Measurements from ENCODE around the gene NT5C2.
"Not testable (repeated sequence)": the region's sequence is repeated elsewhere in the genome, so short reads cannot be mapped to it uniquely, and the experiment has no call there.

NT5C2 gene

DNA sequence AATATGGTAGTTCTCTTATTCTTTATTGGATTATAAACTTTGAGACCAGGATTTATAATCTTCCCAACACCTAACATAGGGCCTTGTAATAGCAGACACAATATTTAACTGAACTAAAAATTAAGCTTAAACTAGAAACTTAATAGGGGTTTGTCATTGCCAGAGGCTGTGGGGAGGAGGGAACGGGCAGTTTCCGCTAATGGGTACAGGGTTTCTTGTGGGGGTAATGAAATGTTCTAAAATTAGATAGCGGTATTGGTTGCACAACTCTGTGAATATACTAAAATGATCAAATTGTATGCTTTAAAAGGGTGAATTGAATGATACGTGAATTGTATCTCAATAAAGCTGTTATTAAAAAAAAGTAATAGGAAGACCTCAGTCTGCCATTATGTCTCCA lies 45.4 kb downstream of the NT5C2 start:
- TF ChIP-seq ZFX (IDR thresholded peaks at IDR 0.05; ENCODE audit: borderline replicate concordance) = no peak
- TF ChIP-seq, protein P1, sequence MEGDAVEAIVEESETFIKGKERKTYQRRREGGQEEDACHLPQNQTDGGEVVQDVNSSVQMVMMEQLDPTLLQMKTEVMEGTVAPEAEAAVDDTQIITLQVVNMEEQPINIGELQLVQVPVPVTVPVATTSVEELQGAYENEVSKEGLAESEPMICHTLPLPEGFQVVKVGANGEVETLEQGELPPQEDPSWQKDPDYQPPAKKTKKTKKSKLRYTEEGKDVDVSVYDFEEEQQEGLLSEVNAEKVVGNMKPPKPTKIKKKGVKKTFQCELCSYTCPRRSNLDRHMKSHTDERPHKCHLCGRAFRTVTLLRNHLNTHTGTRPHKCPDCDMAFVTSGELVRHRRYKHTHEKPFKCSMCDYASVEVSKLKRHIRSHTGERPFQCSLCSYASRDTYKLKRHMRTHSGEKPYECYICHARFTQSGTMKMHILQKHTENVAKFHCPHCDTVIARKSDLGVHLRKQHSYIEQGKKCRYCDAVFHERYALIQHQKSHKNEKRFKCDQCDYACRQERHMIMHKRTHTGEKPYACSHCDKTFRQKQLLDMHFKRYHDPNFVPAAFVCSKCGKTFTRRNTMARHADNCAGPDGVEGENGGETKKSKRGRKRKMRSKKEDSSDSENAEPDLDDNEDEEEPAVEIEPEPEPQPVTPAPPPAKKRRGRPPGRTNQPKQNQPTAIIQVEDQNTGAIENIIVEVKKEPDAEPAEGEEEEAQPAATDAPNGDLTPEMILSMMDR (IDR thresholded peaks at IDR 0.05) = no peak

DNA sequence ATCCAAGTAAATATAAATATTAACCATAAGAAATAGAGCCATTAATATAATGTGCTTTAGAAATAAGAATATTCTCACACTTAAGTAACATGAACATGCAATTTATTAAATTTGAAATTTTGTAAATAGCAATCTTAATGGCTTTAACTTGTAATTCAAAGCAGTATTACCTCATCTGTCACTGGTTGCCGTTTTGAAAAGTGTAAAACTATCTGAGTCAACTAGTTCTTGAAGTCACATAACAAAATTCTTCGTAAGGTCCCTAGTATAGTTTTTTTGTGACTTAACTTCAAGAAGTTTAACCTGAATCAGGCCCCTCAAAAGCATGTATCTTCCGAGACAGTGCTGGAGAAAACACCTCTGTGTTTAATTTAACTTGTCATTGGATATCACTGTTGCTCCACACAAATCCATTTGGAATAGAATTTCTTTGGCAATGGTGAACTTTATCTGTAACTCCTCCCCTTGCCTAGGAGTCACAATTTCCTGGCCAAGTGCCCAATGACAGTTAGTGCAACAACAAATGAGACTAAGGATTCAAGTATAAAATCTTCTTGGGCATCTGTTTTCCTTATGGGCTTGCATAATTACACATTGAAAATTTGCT lies 47.1 kb downstream of the NT5C2 start:
- H3K27ac ChIP-seq = no peak overlapping the region
- TF ChIP-seq, protein P1 (IDR thresholded peaks at IDR 0.05) = no peak
- TF ChIP-seq ZFX (IDR thresholded peaks at IDR 0.05; ENCODE audit: borderline replicate concordance) = no peak

More for the DNA sequence above, 45.4 kb downstream of the NT5C2 start:
- no peak overlapping the region for H3K27ac ChIP-seq

DNA sequence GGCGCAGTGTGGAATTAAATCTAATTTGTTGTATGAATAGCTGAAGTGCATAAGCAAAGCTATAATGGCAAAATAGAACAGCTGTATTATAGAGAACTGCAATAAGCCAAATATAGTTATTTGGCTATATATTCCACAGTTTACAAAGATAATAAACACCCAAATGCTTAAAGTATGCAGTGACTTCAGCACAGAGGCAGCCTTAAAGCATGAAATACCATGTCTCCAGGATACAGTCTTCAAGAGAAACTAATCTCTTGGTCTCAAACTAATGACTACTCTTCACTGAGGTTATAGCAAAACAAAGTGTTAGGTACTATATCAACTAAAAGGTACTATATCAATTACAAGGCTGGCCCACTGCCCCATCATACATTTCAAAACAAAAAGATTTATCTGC lies 48.0 kb downstream of the NT5C2 start:
- H3K27ac ChIP-seq = no peak overlapping the region
- TF ChIP-seq ZFX (IDR thresholded peaks at IDR 0.05; ENCODE audit: borderline replicate concordance) = no peak
- TF ChIP-seq, protein P1 (IDR thresholded peaks at IDR 0.05) = no peak

DNA sequence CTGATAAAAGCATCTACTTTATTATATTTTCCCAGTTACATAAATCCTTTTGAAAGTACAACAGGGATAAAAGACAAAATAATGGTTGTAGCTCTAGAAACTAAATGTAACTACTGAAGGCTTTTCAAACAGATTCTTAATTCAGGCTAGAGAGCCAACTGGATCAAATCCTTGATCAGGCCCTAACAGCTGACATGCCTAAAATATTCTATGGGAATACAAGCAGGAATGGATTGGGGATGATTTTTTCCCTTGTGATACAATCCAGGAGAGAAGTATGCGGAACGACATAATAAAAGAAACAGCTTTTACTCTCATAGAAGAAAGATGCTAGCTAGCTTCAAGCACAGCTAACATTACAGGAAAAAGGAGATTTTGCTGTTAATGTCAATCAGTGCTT lies 49.0 kb downstream of the NT5C2 start:
- TF ChIP-seq ZFX (IDR thresholded peaks at IDR 0.05; ENCODE audit: borderline replicate concordance) = no peak
- TF ChIP-seq, protein P1 (IDR thresholded peaks at IDR 0.05) = no peak
- H3K27ac ChIP-seq = no peak overlapping the region

DNA sequence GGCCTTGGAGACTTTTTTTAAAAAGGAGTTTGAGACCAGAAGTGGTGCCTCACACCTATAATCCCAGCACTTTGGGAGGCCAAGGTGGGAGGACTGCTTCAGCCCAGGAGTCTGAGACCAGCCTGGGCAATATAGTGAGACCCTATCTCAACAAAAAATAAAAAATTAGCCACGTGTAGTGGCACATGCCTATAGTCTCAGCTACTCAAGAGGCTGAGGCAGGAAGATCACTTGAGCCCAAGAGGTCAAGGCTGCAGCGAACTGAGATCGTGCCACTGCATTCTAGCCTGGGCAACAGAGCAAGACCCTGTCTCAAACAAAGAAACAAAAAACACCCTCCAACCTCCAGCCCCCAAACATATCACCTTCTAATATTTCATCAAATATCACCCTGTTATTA lies 49.4 kb downstream of the NT5C2 start:
- not testable (repeated sequence) for H3K27ac ChIP-seq

DNA sequence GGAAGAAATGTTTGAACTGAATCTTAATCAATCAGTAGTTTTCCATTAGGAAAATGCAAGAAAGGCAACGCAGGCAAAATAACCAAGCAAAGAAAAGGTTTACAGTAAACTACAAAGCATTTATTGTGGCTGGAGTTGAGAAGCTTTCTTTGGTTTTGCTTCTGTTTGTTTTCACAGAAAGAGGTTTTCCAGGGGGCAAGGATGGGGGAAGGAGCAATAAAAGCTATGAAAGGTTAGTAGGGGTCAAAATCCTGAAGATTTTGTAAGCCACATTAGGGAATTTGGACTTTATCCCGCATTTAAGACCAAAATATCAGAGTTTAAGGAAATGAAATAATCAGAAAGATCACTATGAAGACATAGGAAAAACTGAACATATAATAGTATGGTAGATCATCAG lies 51.1 kb downstream of the NT5C2 start:
- H3K27ac ChIP-seq = no peak overlapping the region
- TF ChIP-seq, protein P1 (IDR thresholded peaks at IDR 0.05) = no peak
- TF ChIP-seq ZFX (IDR thresholded peaks at IDR 0.05; ENCODE audit: borderline replicate concordance) = no peak

DNA sequence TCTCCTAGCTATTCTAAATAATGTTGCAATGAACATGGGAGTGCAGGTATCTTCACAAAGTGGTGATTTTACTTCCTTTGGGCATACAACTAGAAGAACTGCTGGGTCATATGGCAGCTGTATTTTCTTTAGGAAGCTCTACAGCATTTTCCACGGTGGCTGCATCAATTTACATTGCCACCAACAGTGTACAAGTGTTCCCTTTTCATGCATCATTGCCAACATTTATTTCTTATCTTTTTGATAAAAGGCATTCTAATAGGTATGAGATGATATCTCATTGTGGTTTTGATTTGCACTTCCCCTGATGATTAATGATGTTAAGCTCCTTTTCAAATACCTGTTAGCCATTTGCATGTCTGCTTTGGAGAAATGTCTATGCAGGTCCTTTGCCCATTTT lies 52.6 kb downstream of the NT5C2 start:
- H3K27ac ChIP-seq = no peak overlapping the region
- TF ChIP-seq ZFX (IDR thresholded peaks at IDR 0.05; ENCODE audit: borderline replicate concordance) = no peak
- TF ChIP-seq, protein P1 (IDR thresholded peaks at IDR 0.05) = no peak

DNA sequence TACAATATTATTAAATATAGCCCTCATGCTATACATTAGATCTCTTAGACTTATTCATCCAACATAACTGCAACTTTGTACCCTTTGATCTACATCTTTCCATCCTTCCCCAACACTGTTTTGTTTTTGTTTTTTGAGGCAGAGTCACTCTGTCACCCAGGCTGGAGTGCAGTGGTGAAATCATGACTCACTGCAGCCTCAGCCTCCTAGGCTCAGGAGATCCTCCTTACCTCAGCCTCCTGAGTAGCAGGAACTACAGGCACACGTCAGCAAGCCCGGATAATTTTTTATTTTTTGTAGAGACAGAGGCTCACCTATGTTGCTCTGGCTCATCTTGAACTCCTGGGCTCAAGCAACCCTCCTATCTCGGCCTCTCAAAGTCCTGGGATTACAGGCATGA lies 53.3 kb downstream of the NT5C2 start:
- no peak overlapping the region for H3K27ac ChIP-seq
- TF ChIP-seq, protein P1 (IDR thresholded peaks at IDR 0.05) = no peak
- no peak for TF ChIP-seq ZFX (IDR thresholded peaks at IDR 0.05; ENCODE audit: borderline replicate concordance)

DNA sequence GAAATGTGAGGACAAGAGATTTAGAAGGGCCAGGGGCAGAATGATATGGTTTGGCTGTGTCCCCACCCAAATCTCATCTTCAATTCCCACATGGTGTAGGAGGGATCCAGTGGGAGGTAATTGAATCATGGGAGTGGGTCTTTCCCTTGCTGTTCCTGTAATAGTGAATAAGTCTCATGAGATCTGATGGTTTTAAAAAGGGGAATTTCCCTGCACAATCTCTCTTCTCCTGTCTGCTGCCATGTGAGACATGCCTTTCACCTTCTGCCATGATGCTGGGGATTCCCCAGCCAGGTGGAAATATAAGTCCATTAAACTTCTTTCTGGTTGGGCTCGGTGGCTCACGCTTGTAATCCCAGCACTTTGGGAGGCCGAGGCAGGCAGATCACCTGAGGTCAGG lies 57.9 kb downstream of the NT5C2 start:
- not testable (repeated sequence) for H3K27ac ChIP-seq
